ENCODE measurements around the gene MAGEA2. TPM values are rescaled to one million over a fixed set of nuclear protein-coding genes. Genes with fewer than 3 reads are reported as not detected.

MAGEA2 gene
- total and polyA plus RNA-seq, 2 of the 13 experiments (the other 11 are each of a cell fraction or from before 2014, with no cell fraction given), result 0.05 to 0.15 TPM

DNA sequence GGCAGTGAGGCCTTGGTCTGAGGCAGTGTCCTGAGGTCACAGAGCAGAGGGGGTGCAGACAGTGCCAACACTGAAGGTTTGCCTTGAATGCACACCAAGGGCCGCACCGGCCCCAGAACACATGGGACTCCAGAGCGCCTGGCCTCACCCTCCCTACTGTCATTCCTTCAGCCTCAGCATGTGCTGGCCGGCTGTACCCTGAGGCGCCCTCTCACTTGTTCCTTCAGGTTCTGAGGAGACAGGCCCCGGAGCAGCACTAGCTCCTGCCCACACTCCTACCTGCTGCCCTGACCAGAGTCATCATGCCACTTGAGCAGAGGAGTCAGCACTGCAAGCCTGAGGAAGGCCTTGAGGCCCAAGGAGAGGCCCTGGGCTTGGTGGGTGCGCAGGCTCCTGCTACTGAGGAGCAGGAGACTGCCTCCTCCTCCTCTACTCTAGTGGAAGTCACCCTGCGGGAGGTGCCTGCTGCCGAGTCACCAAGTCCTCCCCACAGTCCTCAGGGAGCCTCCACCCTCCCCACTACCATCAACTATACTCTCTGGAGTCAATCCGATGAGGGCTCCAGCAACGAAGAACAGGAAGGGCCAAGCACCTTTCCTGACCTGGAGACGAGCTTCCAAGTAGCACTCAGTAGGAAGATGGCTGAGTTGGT, 17.7 kb downstream of the MAGEA2 start:
- H3K9me3 ChIP-seq (ENCODE audit: low read length), result no peaks in the 10 kb centered on the region
- 60% methylated on average over 1 of the region's 12 CpGs for WGBS (ENCODE audit: low lambda C conversion rate)
- H3K36me3 ChIP-seq (replicated peaks in 1 of 2; ENCODE audit: control insufficient read depth in 1 of 2, insufficient read depth in 2 of 2, low read length in 2 of 2), result no peaks in the 10 kb centered on the region
- no peaks in the 10 kb centered on the region for H3K27me3 ChIP-seq (ENCODE audit: control insufficient read depth in 1 of 2, insufficient read depth in 2 of 2, low read length in 2 of 2)
- ChIA-PET CTCF (ENCODE audit: low intra/inter-chr PET ratio, low total read pairs) (no interaction called here), POLR2A (interaction anchor here (0.6 kb wide), 1 partner anchor 957 kb away, joined by 3 read pairs; no protein-coding TSS in a partner anchor)
- no peaks in the 10 kb centered on the region for H4K20me1 ChIP-seq (ENCODE audit: insufficient read depth, low read length)
- no peak overlapping the region for H3K27ac ChIP-seq (ENCODE audit: extremely low read length, insufficient read depth, low read length)
- H3K79me2 ChIP-seq (ENCODE audit: insufficient read depth, low read length), result no peaks in the 10 kb centered on the region
- in situ Hi-C loops (cut with HindIII; ENCODE audit: extremely low pct_ligation_motif_present, low pct_unique_long_range_greater_than_20kb) (no loop called here), intact Hi-C loops (cut with micrococcal nuclease; ENCODE audit: unreplicated experiment) (no loop called here)
- H3K4me3 ChIP-seq (replicated peaks in 1 of 3; ENCODE audit: insufficient read depth in 1 of 3, low read depth in 2 of 3, low read length in 3 of 3), result no peak overlapping the region
- no peak for FAIRE-seq
- no peak for DNase-seq (ENCODE audit: low spot score)
- H3K4me2 ChIP-seq (ENCODE audit: low read depth, low read length), result no peak overlapping the region
- no TSS peak for BruUV-seq (replicated peaks)
- ATAC-seq, result no peak
- no peaks in the 10 kb centered on the region for H3K4me1 ChIP-seq (ENCODE audit: insufficient read depth, low read length)
- no peak overlapping the region for H3K9ac ChIP-seq (ENCODE audit: insufficient read depth, low read depth, low read length)
- no peak overlapping the region for H2AFZ ChIP-seq (ENCODE audit: low read length)
- TF ChIP-seq, protein P1, sequence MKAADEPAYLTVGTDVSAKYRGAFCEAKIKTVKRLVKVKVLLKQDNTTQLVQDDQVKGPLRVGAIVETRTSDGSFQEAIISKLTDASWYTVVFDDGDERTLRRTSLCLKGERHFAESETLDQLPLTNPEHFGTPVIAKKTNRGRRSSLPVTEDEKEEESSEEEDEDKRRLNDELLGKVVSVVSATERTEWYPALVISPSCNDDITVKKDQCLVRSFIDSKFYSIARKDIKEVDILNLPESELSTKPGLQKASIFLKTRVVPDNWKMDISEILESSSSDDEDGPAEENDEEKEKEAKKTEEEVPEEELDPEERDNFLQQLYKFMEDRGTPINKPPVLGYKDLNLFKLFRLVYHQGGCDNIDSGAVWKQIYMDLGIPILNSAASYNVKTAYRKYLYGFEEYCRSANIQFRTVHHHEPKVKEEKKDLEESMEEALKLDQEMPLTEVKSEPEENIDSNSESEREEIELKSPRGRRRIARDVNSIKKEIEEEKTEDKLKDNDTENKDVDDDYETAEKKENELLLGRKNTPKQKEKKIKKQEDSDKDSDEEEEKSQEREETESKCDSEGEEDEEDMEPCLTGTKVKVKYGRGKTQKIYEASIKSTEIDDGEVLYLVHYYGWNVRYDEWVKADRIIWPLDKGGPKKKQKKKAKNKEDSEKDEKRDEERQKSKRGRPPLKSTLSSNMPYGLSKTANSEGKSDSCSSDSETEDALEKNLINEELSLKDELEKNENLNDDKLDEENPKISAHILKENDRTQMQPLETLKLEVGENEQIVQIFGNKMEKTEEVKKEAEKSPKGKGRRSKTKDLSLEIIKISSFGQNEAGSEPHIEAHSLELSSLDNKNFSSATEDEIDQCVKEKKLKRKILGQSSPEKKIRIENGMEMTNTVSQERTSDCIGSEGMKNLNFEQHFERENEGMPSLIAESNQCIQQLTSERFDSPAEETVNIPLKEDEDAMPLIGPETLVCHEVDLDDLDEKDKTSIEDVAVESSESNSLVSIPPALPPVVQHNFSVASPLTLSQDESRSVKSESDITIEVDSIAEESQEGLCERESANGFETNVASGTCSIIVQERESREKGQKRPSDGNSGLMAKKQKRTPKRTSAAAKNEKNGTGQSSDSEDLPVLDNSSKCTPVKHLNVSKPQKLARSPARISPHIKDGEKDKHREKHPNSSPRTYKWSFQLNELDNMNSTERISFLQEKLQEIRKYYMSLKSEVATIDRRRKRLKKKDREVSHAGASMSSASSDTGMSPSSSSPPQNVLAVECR (CRISPR knock-in tag; IDR thresholded peaks at IDR 0.05; ENCODE audit: borderline replicate concordance), result no peak
- TF ChIP-seq CTCF (CRISPR knock-in tag; IDR thresholded peaks at IDR 0.05), result no peak
- no peak for TF ChIP-seq IRF1 (CRISPR knock-in tag; IDR thresholded peaks at IDR 0.05; ENCODE audit: low read depth)
- no peak for TF ChIP-seq ZNF570 (CRISPR knock-in tag; IDR thresholded peaks at IDR 0.05; ENCODE audit: borderline replicate concordance)
- TF ChIP-seq ATF7 (IDR thresholded peaks at IDR 0.05), result no peak
- no peak for TF ChIP-seq ATF7 (CRISPR knock-in tag; IDR thresholded peaks at IDR 0.05)
- TF ChIP-seq ZNF672 (CRISPR knock-in tag; IDR thresholded peaks at IDR 0.05), result no peak
- no peak for TF ChIP-seq DZIP1 (CRISPR knock-in tag; IDR thresholded peaks at IDR 0.05)
- TF ChIP-seq IRX3 (CRISPR knock-in tag; IDR thresholded peaks at IDR 0.05; ENCODE audit: borderline replicate concordance, low read depth), result no peak
- no peak for TF ChIP-seq ZNF3 (CRISPR knock-in tag; IDR thresholded peaks at IDR 0.05)
- TF ChIP-seq ZNF550 (CRISPR knock-in tag; IDR thresholded peaks at IDR 0.05; ENCODE audit: borderline replicate concordance), result no peak
- no peak for TF ChIP-seq RFX5 (IDR thresholded peaks at IDR 0.05; ENCODE audit: low read depth, low read length)
- no peak for TF ChIP-seq FLYWCH1 (CRISPR knock-in tag; IDR thresholded peaks at IDR 0.05)
- TF ChIP-seq SAP130 (CRISPR knock-in tag; IDR thresholded peaks at IDR 0.05; ENCODE audit: low read depth), result no peak
- no peak for TF ChIP-seq BRD4 (CRISPR knock-in tag; IDR thresholded peaks at IDR 0.05)
- no peak for TF ChIP-seq ZFP82 (CRISPR knock-in tag; IDR thresholded peaks at IDR 0.05; ENCODE audit: borderline replicate concordance)

Measured in HepG2 (cell line).